HG03565 (cell line): Measurements from ENCODE around the gene SEMA3C.

ENCODE experiments used
- ATAC-seq: cut with Tn5 transposase; IDR thresholded peaks from one replicate; pipeline ENCODE4 v1.9.1; 2021; ENCODE audit warnings: mild to moderate bottlenecking, moderate library complexity; ENCODE audit not compliant: unreplicated experiment

Gene SEMA3C

DNA sequence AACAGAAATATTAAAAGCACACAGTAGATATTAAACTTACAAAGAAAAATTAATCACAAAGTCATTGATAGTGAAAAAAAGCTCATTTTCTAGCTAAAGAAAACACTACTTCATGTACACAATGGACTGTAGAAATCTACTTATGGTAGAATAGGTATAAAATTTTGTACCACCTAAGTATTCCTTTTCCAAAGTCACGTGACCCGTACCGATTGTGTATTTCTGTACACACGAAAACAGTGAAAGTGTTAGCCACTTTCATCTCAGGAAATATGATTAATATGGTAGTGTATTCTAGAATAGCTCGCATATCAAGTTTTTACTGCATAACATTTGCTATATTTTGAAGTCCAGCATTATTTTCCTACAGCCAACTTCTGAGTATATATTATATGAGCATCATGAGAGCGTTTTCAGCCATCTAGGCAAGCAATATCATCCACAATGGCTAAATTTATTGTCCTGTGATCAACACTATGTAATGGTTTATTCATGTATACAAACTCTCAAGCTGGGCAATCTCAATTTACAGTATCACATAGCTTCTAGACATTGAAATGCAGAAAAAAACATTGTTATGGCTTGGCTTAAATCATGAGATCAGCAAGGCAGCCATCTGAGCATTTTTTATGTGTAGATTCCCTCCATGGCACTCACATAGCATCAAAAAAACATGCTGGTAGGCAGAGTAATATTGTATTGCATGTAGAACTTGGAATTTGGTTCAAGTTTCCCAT is 165.7 kb downstream of the SEMA3C start:
- no peak for ATAC-seq

DNA sequence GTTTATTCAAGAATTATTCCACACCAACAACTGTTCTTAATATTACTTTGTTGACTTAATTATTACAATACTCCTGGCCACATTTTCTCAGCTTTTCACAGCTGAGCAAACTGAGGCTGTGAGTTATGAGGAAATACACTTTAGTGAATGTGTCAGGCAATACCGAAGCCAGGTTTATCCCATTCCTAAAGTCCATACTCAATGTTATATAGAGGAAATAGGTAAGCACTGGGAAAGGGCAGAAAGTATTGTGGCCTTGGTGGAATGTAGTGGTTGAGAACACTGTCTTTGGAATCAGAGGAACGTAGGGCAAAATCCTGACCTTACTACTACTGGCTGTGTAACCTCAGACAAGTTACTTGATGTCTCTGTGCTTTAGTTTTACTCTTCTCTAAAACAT is 169.6 kb downstream of the SEMA3C start:
- ATAC-seq: no peak

DNA sequence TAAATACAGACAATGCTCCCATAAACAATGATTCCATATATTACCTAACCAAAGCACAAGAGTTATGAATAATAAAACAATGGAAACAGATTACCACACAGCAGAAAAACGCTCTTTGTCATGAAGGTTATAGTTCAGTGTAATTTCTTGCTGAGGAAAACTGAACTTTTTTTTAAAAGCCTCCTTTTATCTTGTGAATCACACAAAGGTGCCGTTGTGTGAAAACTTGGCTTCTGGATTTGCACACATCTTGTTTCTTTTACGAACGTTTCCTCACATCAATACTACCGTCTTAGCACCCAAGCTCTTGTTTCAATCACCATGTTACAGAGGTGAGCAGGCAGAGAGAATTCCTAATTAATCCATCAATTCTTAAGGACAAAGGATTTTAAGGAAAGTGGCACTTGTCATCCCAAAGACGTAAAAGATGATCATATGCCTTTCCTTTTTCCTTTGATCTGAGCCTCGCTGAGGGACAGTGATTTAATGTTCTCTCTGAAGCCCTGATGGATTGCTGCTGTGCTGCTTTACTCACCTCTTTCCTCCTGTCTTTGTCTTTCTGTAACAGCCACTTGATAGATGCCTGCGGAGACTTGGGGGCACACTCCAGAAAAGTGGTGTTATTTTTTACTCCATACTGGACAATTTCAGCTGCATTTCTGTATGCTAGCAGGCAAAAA is 170.3 kb downstream of the SEMA3C start:
- ATAC-seq: no peak

DNA sequence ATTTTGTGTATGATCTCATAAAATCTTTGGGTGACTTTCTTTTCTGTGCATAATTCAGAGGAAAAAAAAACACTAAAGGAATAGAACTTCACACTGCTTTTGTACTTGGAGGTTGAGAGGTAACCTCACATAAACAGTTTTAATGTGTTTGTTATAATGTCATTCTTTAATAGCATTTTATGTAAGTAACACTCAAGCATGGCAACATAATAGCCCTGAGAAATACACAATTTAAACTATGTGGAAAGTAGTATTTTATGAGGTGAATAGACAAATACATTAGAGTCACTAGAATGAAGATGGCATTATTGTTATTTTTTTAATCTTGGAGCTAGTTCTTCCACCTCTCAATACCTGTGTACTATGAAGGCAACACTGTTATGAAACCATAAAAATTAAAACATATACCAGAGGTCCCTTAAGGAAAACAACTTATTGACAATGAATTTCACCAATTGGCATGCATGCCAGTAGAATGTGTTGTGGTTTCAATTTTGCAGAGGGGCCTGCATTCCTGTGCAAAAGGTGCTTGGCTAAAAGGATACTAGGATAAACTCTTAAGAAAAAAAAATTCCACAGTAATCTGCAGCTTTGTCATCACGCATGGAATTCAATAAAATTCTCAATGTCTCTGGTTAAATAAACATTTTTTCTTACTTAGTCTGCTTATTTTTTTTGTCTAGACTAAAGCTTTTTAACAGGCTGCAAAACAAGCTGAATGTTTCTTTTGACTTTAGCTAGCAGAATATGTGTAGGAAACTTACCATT is 177.9 kb downstream of the SEMA3C start:
- no peak for ATAC-seq

DNA sequence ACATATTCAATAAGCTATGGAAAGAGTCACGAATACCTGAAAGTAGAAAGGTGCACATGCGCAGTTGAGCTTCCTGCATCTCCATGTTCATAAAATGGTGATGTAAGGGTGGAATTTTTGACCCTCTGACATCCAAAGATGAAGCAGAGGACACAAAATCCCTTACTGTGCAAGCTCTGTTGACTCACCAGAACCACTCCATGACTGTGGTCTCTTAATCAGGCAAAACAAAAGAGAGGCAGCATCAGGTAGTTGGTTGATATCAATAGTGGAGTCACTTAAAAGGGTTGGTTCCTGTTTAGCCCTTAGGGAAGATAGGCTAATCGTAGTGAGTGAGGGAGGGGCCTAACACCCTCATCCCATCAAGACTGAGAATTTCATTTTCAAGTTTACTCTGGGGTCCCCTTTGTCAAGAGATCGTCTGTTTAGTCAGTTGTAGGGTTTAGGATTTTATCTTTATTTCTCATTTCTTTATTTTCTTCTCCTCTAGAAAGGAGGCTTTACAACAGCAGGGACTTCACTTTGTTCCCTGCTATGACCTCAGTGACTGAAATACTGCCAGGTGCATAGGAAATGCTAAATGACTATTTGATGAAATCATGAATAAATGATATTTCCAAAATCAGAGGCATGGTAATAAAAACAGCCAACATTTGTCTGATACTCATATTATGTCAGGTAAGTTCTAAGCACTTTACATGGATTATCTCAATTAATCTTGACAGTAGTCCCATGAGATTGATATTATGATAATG is 182.3 kb downstream of the SEMA3C start:
- ATAC-seq: no peak

DNA sequence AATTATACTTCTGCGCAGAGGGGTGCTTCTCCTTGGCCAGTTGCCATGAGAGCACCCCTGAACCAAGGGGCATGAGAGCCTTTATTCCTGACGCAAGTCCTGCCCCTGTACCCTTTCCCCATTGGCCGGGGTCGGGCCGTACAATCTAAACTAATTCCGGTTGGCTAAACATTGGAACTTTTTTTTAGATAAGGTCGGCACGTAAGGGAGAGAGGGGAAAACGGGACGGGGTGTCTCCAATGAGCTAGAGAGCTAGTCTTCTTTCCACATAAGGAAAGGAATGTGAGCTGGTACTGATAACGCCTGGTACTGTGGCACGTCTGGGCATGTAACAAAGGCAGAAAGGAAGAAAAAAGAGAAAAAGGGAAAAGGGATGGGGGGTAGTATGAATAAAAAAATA is 183.5 kb downstream of the SEMA3C start:
- no peak for ATAC-seq

DNA sequence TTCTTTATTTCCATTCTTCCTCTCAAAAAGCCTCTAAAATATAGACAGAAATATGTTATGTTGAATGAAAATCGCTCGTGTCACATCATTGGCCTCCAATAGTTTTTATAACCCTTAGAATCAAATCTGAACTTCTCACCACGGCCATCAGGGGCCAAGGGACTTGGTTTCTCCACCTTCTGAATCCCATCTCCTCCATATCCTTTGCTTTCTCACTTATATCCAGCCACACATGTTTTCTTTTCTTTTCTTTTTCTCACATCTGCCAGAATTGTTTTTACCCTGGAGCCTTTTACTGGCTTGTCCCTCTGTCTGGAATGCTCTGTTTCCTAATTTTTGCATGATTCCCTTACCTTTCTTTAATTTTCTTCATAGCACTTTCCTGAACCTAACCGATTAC is 184.8 kb downstream of the SEMA3C start:
- ATAC-seq: no peak

DNA sequence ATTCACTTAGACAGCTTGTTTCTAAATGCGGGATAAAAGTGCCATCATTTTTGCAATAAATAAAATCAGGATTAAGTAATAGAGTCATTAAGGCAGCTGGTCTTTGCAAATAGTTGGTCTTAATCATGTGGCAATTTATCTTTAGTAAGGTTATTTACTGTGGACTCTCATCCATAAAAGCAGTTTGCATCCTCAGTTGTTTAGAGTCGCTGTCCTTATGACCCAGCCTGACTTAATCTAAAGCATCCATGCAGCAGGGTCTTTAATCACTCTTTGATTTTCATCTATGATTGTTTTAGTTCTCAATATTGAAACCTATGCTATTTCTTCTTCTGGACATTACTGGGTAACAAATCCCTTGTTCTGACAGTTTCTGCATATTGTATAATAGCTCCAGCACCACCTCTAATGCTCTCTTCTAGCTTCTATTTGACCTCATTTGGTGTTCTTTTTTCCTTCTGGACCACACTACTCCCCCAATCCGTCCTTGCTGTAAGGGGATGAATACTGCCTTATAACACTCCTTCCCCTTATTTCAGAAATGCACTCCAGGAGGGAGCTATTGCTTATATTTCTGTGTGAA is 185.4 kb downstream of the SEMA3C start:
- no peak for ATAC-seq

DNA sequence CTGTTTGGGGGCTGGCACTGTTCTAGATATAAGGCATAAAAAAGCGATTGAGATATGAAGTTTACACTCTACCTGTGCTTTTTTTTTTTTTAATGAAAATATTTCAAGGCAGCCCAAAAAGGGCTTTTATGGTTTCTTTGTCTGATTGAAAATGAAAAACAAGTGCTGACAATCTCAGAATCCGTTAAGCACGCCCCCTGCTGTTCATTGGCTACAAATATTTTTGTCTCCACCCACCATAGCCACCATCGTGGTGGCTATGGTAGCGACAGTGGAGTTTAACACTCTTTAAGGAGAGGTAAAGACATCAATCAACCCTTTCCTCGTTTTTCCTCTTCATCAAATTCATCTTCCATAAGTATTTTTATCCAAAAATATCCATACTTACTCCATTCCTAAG is 186.2 kb downstream of the SEMA3C start:
- no peak for ATAC-seq

DNA sequence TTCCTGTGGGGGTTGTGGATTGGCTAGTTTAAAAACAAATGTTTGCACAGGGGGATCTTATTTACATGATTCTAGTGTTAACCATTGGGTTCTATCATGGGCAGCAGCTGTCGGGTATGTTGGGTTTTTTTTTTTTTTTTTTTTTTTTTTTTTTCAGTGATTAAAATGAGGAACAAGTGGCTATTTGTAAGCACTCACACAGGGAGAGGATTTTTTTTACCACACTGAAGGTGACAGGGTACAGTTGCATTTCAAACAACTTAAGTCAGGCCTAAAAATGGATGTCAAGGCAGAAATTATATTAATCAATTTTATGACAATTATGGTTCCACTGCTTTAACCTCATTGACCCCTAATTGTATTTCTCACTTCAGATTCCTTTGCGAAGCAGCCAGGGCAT is 187.6 kb downstream of the SEMA3C start:
- no peak for ATAC-seq

DNA sequence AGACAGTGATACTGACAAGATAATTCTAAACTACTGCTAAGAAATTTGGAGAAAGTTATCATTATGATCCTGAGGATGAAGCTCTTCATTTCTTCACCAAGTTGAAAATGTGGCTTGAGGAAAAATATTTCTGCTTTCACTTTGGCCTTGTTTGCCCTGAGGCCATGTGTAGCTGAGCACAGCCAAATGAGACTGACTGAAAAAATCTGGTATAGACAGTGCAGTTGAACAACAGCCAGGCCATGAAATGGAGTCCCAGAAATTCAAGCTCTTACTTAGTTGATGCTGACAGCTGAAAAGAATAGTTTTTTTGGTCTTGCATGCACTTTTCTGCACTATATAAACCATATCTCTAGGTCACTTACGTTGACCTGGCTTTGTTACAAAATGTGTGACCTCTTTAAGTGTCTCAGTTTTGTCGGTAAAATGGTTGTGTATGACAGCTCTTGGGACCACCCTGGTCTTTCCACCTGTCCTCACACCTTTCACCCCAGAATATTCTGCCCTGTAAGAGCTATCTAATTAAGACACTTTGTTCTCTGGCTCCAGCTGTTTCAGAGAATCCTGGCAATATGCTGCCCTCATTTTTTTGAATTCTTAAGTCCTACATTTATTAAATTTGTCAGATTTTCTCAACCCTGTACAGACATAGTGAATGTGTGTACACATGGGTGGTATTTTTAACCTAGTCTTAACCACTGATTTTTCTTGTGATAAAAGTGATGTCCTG is 189.1 kb downstream of the SEMA3C start:
- no peak for ATAC-seq

DNA sequence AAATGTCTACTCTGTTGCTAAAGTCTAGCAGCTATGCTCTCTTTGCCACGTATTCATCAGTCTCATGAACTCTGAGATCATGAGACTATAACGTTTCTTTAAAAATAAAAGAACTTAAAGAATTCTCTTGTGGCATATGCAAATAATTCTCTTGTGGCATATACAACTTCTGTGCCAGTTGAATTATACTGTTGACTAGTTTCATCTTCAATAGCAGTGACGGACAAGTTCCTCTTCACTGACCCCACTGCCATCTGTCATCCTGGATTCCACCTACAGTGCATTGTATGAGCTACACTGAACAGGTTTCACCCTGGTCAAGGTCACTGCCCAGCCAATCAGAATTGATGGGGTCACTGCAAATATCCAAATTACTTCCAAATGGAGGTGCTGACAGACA is 192.2 kb downstream of the SEMA3C start:
- no peak for ATAC-seq

DNA sequence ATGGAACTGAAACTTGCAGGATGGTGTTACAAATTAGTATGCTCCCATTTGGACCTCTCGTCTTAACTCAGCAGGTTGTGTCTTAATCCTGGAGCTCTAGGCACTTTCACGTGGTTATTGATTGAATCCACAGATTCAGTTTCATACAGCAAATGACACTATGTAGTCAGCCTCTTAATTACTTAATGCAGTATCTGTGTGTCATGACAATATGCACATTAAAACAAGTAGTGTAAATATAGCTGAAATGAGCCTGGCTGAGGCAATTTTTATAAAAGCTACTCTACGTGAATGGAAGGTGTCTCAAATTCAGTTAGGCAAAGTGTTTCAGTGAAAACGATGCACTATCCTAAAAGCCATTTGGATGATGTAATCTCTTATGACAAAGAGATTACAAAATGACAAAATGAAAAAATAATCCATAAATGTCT is 193.7 kb downstream of the SEMA3C start:
- ATAC-seq: no peak

DNA sequence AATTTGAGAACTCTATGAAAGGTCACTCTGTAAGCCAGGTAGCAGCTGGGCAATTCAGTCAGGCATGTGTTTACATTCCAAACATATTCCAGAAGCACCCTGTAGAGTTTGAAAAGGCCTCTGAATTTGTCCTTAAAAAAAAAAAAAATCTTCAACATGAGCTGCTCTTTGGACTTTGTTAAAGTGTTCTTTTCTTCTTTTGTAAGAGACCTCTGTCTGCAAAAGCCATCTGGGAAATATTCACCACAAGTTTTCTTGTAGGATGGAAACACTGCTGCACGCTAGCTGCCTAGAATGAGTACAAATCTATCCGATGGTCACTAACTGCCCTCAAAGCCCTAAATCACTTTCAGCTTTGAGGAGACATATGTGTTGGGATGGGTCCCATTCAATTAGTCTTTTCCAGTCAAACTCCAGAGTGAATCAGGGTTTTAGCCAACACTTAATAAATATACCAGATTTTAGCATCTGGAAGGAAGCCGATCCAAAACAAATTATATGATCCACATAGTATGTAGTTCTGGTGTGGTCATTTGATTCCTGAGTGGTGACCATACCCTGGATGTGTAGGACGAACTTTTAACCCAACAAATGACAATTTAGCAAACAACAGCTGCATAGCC is 194.5 kb downstream of the SEMA3C start:
- no peak for ATAC-seq

DNA sequence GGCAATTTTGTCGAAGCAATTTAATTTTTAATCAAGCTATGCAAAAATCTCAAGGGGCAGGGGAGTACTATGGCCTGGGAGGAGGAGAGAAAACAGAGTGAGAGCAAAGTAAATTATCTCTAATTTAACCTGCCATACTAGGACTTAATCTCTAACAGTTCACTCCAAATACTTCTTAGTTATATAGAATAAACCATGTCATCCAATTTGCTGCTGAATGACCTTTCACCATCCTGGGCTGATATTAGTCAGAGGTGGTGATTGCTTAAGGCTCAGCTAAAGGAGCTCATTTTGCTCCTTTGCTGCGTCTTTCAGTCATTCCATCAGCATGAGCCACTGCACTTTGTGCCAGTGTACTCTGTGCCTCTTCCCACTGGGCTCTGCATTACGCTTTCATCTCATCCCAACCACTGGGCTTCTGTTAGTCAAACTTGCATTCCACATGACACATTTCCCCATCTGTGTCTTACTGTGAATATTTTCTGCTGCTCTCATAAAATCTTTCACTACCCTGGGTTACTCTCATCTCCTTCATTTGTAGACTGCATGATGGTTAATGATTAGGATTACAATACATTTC is 196.1 kb downstream of the SEMA3C start:
- ATAC-seq: no peak

DNA sequence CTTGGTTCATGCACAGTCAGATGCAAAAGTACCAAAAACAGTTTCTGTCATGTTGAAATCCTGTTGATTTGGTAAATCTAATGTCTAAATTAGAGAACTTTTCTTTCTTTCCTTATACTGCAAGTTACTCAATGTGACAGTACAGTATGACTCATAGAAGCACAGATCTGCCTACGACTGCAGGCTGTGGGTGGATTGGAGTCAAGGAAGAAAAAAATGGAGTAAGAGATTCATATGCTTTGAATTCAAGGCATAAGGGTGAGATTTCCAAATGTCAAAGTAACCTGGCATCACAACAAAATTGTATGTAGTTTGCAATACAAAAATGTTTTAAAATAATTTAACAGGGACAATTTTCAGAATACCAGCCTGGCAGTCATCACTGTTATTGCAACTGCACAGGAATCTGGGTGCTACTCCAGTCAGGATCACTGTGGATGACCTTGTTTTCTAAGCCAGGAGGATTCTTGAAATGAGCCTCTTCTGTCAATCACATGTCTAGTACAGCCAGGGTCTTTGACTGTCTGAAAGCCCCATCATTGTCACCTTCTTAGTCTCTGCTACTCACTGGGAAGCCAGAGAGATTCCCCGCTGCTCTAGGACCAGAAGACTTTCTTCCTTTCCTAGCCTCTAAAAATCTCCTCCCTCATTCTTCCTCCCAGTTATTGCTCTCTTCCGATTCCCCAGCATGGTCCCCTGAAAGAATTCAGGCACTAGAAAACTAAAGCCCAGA is 196.8 kb downstream of the SEMA3C start:
- no peak for ATAC-seq

DNA sequence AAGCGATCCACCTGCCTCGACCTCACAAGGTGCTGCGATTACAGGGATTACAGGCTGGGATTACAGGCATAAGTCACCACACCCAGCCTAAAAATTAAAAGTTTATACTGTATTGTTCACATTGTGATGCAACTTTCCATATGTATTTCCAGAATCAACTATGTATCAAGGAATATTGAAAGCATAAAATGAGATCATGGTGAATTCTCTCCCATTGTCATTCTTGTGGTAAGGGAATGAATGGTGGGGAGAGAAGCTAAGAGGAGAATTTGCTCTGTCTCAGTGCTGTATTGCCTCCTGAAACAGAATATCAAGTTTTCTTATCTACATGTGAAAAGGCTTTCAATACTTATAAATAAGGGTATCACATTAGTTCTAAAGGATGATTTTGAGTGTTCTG is 198.7 kb downstream of the SEMA3C start:
- ATAC-seq: no peak

DNA sequence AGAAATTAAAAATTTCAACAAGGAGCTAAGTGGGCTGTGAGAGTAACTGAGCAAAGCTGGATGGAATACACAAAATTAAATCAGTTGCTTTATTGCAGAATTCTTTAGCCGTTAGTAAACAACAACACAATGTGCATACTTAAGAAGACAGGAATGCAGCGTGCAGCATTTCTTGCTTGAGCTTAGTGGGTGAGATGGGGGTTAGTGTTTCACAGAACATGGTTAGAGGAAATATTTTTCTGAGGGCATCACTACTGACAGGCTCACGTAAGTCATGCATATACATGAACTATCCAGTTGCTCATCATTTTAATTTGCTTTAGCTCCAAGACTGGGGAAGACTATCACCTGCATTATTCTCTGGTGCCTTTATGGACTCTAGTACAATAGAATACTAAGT is 199.6 kb downstream of the SEMA3C start:
- ATAC-seq: no peak

DNA sequence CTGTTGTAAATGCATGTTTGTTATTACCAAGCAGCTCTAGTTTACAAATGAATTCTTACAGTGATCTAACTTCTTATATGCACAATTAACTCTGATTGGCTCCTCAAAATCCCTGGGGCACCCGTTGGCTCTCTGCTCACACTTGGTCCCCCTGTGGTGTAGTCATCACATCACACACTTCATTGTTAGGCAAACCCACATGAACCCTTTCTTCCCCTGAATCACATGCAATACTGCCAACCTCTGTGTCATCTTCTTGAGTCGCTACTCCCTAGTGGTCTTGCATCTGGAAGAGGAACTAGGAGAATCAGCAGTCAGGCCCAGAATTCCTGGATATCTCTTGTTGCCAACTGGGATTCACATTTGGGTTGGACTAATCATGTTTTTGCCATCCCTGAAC is 207.3 kb downstream of the SEMA3C start:
- ATAC-seq: no peak
